ENCODE measurements around the gene WDR20. TPM values are rescaled to one million over a fixed set of nuclear protein-coding genes. Genes with fewer than 3 reads are reported as not detected.

The WDR20 gene
- total RNA-seq, 1 donor from 2014 or later = 28.5 TPM

- H3K27ac Mint-ChIP-seq (ENCODE audit: unreplicated experiment) = no peak overlapping the region
Measured at GRCh38 chr14:102095231-102095870, 44.3 kb upstream of the WDR20 start.

GRCh38 chr14:102095871-102096568, 43.7 kb upstream of the WDR20 start:
- DNase-seq (ENCODE audit: low spot score) = no peak
- H3K4me1 Mint-ChIP-seq (ENCODE audit: unreplicated experiment) = peaks cover 7% of the 10 kb centered on the region
- H3K27ac Mint-ChIP-seq (ENCODE audit: unreplicated experiment) = no peak overlapping the region
- H3K36me3 Mint-ChIP-seq (ENCODE audit: low read depth, unreplicated experiment) = no peaks in the 10 kb centered on the region
- TF ChIP-seq CTCF (IDR thresholded peaks at IDR 0.05; ENCODE audit: unreplicated experiment) = no peak
- H3K27me3 Mint-ChIP-seq (ENCODE audit: unreplicated experiment) = peaks cover 6% of the 10 kb centered on the region
- H3K4me3 Mint-ChIP-seq (ENCODE audit: unreplicated experiment) = no peak overlapping the region
- no peaks in the 10 kb centered on the region for H3K9me3 Mint-ChIP-seq (ENCODE audit: unreplicated experiment)

More at GRCh38 chr14:102095231-102095870, 44.3 kb upstream of the WDR20 start:
- peaks cover 7% of the 10 kb centered on the region for H3K4me1 Mint-ChIP-seq (ENCODE audit: unreplicated experiment)
- no peaks in the 10 kb centered on the region for H3K36me3 Mint-ChIP-seq (ENCODE audit: low read depth, unreplicated experiment)
- no peak for TF ChIP-seq CTCF (IDR thresholded peaks at IDR 0.05; ENCODE audit: unreplicated experiment)
- no peak overlapping the region for H3K4me3 Mint-ChIP-seq (ENCODE audit: unreplicated experiment)
- H3K27me3 Mint-ChIP-seq (ENCODE audit: unreplicated experiment) = peaks cover 7% of the 10 kb centered on the region
- H3K9me3 Mint-ChIP-seq (ENCODE audit: unreplicated experiment) = no peaks in the 10 kb centered on the region
- DNase-seq (ENCODE audit: low spot score) = no peak

GRCh38 chr14:102096569-102097188, 43.0 kb upstream of the WDR20 start:
- no peak overlapping the region for H3K4me3 Mint-ChIP-seq (ENCODE audit: unreplicated experiment)
- peak; percentile 84 for DNase-seq (ENCODE audit: low spot score)
- no peaks in the 10 kb centered on the region for H3K9me3 Mint-ChIP-seq (ENCODE audit: unreplicated experiment)
- no peak overlapping the region for H3K27ac Mint-ChIP-seq (ENCODE audit: unreplicated experiment)
- peak; percentile 67 for TF ChIP-seq CTCF (IDR thresholded peaks at IDR 0.05; ENCODE audit: unreplicated experiment)
- H3K4me1 Mint-ChIP-seq (ENCODE audit: unreplicated experiment) = peaks cover 7% of the 10 kb centered on the region
- peaks cover 7% of the 10 kb centered on the region for H3K27me3 Mint-ChIP-seq (ENCODE audit: unreplicated experiment)
- no peaks in the 10 kb centered on the region for H3K36me3 Mint-ChIP-seq (ENCODE audit: low read depth, unreplicated experiment)

- H3K4me3 Mint-ChIP-seq (ENCODE audit: unreplicated experiment) = no peak overlapping the region
- TF ChIP-seq CTCF (IDR thresholded peaks at IDR 0.05; ENCODE audit: unreplicated experiment) = no peak
- no peak overlapping the region for H3K27ac Mint-ChIP-seq (ENCODE audit: unreplicated experiment)
- peaks cover 7% of the 10 kb centered on the region for H3K4me1 Mint-ChIP-seq (ENCODE audit: unreplicated experiment)
- no peaks in the 10 kb centered on the region for H3K9me3 Mint-ChIP-seq (ENCODE audit: unreplicated experiment)
- H3K27me3 Mint-ChIP-seq (ENCODE audit: unreplicated experiment) = peaks cover 7% of the 10 kb centered on the region
- H3K36me3 Mint-ChIP-seq (ENCODE audit: low read depth, unreplicated experiment) = no peaks in the 10 kb centered on the region
- DNase-seq (ENCODE audit: low spot score) = no peak
Measured at GRCh38 chr14:102097441-102098135, 42.1 kb upstream of the WDR20 start.

All from endothelial cell (in vitro differentiated cells).